MM.1S (cell line): ENCODE data around the gene CIB4.

Source experiments
- EZH2 ChIP-seq: fragments of 300-600 bp; sonication (generic); optimal IDR thresholded peaks from 2 replicates; pipeline ENCODE3; 2017; ENCODE audit warnings: low read depth, mild to moderate bottlenecking, antibody characterized with exemption, low read length, mixed read lengths
- EZH2phosphoT487 ChIP-seq: fragments of 300-600 bp; sonication (generic); IDR thresholded peaks from 2 replicates; pipeline ENCODE4 v1.6.1; 2018; ENCODE audit warnings: antibody characterized with exemption, low read length
- TF ChIP-seq, protein P1 (sequence below): fragments of 300-600 bp; sonication (generic); IDR thresholded peaks from 2 replicates; pipeline ENCODE4 v1.5.1; 2016; ENCODE audit warnings: antibody characterized with exemption, low read length, mixed read lengths

DNA sequence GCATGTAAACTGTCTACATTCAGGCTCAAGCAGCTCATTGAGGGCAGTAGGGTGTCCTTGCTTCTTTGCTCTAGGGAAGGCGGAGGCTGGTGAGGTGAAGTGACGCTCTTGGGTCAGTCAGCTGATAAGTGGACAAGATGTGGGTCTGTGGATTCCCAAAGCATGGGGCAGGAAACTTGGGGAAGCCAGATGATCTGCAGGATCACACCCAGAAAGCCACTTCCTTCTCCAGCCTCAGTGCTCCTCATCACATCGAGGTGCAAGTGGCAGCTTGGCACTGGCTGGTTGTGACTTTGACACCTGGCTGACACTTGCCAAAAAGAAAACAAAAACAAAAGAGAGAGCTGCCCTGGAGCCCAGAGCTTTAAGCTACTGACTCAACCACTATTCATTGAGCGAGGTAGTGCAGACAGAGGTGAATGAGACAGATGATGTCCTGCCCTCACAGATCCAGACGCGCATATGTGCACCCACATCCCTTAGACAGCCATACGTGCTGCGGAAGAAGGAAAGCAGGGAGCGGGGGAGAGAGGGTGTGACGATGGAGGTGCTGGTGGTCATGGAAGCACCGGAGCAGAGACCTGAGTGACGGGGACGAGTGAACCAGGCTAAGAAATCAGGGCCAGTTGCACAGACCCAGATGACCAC is 3.1 kb upstream of the CIB4 start:
- TF ChIP-seq, protein P1, sequence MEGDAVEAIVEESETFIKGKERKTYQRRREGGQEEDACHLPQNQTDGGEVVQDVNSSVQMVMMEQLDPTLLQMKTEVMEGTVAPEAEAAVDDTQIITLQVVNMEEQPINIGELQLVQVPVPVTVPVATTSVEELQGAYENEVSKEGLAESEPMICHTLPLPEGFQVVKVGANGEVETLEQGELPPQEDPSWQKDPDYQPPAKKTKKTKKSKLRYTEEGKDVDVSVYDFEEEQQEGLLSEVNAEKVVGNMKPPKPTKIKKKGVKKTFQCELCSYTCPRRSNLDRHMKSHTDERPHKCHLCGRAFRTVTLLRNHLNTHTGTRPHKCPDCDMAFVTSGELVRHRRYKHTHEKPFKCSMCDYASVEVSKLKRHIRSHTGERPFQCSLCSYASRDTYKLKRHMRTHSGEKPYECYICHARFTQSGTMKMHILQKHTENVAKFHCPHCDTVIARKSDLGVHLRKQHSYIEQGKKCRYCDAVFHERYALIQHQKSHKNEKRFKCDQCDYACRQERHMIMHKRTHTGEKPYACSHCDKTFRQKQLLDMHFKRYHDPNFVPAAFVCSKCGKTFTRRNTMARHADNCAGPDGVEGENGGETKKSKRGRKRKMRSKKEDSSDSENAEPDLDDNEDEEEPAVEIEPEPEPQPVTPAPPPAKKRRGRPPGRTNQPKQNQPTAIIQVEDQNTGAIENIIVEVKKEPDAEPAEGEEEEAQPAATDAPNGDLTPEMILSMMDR = no peak
- TF ChIP-seq EZH2 = no peak
- TF ChIP-seq EZH2phosphoT487 = no peak
